Ectodermal cell (in vitro differentiated cells): ENCODE measurements around the gene CFAP58.

Experiments used
- H3K27ac ChIP-seq: 2 replicates; pipeline ENCODE4 v1.7.0; 2013; ENCODE audit warnings: mild to moderate bottlenecking, low read depth, low read length; ENCODE audit not compliant: insufficient read depth, poor library complexity, severe bottlenecking
- H3K27me3 ChIP-seq: 2 replicates; pipeline ENCODE4 v1.7.0; 2013; ENCODE audit warnings: mild to moderate bottlenecking, low read length; ENCODE audit not compliant: insufficient read depth, control insufficient read depth, poor library complexity, severe bottlenecking
- H3K36me3 ChIP-seq: one replicate; pipeline ENCODE4 v1.7.0; 2013; ENCODE audit warnings: low read length; ENCODE audit not compliant: control insufficient read depth, insufficient read depth
- H3K4me1 ChIP-seq: one replicate; pipeline ENCODE4 v1.7.0; 2013; ENCODE audit warnings: low read length; ENCODE audit not compliant: control insufficient read depth, insufficient read depth
- H3K4me3 ChIP-seq: 2 replicates; pipeline ENCODE4 v1.7.0; 2013; ENCODE audit warnings: low read depth, low read length, control low read depth; ENCODE audit not compliant: insufficient read depth
- H3K9me3 ChIP-seq: 2 replicates; pipeline ENCODE4 v1.7.0; 2013; ENCODE audit warnings: mild to moderate bottlenecking, low read length, moderate library complexity; ENCODE audit not compliant: control insufficient read depth
- WGBS, 2 experiments: methylation state at CpG; one replicate each; pipeline ENCODE4 v1.1.7; 2013; ENCODE audit warnings: missing lambda C conversion rate in 2 of 2; 5-methylcytosine and 5-hydroxymethylcytosine counted together

Gene CFAP58

DNA sequence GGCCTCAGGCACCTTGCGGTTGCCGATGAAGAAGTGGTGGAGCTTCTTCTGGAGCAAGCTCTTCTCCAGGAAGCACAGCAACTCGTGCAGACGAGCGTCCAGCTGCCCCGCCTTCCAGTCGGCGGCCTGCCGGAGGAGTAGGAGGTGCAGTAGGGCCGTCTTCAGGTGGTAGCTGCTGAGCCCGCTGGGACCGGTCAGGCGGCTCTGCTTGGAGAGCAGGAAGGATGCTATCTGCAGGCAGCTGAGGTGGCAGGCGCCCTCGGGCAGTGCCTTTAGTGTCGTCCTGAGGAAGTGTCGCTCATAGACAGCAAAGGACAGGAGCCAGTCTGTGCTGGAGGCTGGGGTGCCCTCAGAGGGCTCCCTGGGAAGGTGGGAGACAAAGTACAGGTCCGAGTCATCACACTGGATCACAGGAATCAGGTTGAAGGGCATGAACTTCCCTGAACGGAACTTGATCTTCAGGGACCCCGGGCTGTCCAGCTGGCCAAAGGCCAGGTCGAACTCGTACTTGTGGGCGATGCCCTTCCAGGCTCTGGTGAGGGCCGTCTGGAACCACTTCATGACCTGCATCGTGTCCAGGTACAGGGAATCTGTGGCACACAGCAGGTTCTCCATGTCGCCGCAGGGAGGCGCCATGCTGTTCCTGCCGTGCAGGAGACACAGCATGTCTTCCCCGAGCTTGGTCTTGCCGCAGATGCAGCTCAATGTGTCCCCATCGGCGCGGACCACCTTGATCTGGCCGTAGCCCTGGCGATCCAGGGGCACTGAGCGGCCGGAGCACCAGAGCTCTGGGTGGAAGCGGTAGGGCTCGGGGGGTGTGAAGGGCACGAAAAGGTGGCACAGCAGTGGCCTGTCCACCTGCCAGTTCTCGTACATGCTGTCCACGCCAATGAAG, 38.8 kb upstream of the CFAP58 start:
- Histone ChIP-seq H3K4me1 (peaks cover 11% of the 10 kb centered on the region), H3K27ac (no peak overlapping the region), H3K4me3 (no peak overlapping the region), H3K27me3 (no peaks in the 10 kb centered on the region), H3K9me3 (no peaks in the 10 kb centered on the region), H3K36me3 (no peaks in the 10 kb centered on the region)
- 95 to 96% methylated on average over 43 of the region's 43 CpGs for WGBS, 2 experiments

DNA sequence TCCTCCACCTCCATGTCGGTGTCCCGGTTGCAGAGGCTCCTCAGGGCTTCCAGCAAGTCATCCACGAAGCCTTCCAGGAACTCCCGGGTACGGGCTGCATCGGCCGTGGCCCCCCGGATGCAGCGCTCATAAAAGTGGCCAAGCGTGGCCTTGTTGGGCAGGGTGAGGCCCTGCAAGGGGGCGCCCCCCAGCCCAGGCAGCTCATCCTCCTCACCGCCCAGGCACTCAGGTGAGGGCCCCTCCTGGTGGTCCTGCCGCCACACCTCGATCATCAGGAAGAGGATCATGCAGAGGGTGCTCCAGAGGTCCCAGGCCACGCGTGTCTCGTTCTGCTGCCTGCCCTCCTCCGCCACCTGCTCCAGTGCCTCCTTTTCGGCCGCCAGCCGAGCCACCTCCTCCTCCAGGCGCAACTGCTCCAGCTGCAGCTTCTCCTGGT, 38.1 kb upstream of the CFAP58 start:
- no peaks in the 10 kb centered on the region for H3K9me3 ChIP-seq
- peaks cover 11% of the 10 kb centered on the region for H3K4me1 ChIP-seq
- 96 to 97% methylated on average over 22 of the region's 22 CpGs for WGBS, 2 experiments

DNA sequence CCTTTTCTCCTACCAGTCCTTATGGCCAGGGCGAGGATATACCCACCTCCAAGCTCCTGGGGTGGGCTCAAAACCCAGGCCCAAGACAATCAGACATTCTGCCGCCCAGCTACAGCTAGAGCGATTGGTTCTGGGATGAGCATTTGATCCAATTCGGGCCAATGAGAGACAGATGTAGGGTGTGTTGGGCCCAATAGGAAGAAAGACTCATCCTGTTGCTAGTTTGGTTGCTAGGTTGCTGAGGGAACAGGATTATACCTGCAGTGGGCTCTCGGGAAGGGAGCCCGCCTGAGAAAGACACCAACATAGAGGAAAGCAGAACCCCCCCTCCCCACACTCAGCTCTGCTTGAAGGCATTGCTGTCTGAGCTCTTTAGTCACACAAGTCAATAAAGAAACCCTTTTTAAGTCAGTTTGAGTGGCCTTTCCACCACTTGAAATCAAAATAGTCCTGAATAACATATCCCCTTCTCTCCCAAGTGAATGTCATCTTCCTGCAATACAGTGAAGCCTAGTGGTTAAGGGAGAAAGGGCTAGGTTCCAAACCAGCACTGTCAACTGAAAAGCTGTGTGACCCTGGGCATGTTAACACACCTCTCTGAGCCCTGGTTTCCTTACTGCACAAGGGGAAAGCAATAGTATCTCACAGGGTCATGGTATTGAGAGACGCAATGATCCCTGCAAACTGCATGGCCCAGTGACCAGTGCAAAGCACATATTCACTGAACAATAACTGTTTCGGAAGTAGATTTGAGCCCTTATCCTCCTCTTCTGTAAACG, 37.1 kb upstream of the CFAP58 start:
- Histone ChIP-seq H3K9me3 (no peaks in the 10 kb centered on the region), H3K4me3 (no peak overlapping the region), H3K4me1 (peaks cover 11% of the 10 kb centered on the region), H3K27ac (no peak overlapping the region), H3K36me3 (no peaks in the 10 kb centered on the region), H3K27me3 (peaks cover 4% of the 10 kb centered on the region)
- 86% methylated on average over 9 of the region's 9 CpGs for WGBS, 2 experiments

More for the DNA sequence above, 38.1 kb upstream of the CFAP58 start:
- H3K27ac ChIP-seq: no peak overlapping the region
- H3K4me3 ChIP-seq: no peak overlapping the region
- H3K36me3 ChIP-seq: no peaks in the 10 kb centered on the region
- no peaks in the 10 kb centered on the region for H3K27me3 ChIP-seq

DNA sequence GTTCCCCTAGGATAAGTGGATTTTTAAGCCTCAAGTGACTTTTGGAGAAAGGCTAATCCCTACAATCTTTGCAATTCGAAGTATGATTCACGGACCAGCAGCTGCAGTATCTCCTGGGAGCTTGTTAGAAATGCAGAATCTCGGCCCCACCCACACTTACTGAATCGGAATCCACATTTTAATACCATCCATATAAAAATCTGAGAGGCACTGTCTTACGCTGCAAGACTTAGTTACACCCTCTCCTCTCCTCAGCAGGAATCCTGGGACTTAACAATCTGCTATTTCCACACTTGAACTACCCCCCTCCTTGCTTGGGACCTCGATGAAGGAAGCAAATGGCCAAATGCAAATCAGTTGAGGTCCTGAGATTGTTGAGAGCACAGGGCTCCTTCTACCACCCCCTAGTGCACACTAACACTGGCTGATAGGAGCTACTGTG, 36.3 kb upstream of the CFAP58 start:
- Histone ChIP-seq H3K4me3 (no peak overlapping the region), H3K9me3 (no peaks in the 10 kb centered on the region), H3K27ac (no peak overlapping the region), H3K4me1 (peaks cover 11% of the 10 kb centered on the region), H3K27me3 (peaks cover 7% of the 10 kb centered on the region), H3K36me3 (no peaks in the 10 kb centered on the region)
- 65 to 67% methylated on average over 6 of the region's 6 CpGs for WGBS, 2 experiments

DNA sequence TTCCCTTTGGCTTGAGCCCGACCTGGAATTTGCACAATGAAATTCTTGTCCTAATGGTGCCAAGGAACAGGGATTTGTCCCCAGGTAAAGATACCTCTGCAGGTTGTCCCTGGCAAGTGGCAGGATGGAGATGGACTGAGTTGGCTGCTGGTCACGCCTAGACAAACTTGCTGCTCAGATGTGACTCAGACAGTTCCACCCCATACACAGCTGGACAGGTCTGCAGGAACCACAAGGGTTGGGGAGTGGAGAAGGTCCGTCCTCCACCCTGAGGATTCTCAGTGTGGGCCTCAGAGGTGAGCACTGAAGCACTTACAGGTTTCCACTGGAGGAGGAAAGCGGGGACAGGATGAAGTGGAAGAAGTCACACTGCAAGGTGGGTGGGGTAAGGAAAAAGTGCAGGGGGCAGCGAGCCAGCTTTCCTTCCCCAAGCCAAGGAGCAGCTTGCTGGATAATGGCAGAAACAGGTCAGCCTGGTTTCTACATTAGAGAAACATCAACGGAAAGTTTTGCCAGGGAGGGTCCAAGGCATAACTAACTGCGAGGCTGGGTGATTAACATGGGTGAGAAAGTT, 35.8 kb upstream of the CFAP58 start:
- Histone ChIP-seq H3K4me3 (no peak overlapping the region), H3K27ac (no peak overlapping the region), H3K9me3 (no peaks in the 10 kb centered on the region), H3K36me3 (no peaks in the 10 kb centered on the region), H3K27me3 (peaks cover 8% of the 10 kb centered on the region), H3K4me1 (peaks cover 12% of the 10 kb centered on the region)
- 92% methylated on average over 7 of the region's 7 CpGs for WGBS, 2 experiments

DNA sequence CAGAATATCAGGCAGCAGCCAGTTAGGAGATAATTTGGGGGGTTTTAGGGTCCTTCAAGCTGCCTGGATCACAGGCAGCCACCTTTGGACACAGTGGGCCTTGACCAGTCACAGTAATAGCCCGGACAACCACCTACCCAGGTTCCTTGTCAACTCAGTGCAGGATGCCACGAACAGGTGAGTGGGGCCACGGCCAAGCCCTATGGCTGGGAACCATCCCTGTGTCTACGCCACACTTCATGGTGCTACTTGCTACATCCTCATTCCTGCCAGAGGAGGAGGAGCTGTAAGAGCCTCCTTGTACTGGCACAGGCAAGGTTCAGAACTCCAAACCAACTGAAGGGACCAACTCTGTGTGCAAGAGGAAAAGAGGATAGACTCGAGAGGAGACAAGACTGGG, 35.3 kb upstream of the CFAP58 start:
- no peak overlapping the region for H3K4me3 ChIP-seq
- H3K9me3 ChIP-seq: no peaks in the 10 kb centered on the region
- peaks cover 13% of the 10 kb centered on the region for H3K4me1 ChIP-seq
- 91 to 92% methylated on average over 5 of the region's 5 CpGs for WGBS, 2 experiments
- H3K36me3 ChIP-seq: no peaks in the 10 kb centered on the region
- peaks cover 11% of the 10 kb centered on the region for H3K27me3 ChIP-seq
- H3K27ac ChIP-seq: no peak overlapping the region

DNA sequence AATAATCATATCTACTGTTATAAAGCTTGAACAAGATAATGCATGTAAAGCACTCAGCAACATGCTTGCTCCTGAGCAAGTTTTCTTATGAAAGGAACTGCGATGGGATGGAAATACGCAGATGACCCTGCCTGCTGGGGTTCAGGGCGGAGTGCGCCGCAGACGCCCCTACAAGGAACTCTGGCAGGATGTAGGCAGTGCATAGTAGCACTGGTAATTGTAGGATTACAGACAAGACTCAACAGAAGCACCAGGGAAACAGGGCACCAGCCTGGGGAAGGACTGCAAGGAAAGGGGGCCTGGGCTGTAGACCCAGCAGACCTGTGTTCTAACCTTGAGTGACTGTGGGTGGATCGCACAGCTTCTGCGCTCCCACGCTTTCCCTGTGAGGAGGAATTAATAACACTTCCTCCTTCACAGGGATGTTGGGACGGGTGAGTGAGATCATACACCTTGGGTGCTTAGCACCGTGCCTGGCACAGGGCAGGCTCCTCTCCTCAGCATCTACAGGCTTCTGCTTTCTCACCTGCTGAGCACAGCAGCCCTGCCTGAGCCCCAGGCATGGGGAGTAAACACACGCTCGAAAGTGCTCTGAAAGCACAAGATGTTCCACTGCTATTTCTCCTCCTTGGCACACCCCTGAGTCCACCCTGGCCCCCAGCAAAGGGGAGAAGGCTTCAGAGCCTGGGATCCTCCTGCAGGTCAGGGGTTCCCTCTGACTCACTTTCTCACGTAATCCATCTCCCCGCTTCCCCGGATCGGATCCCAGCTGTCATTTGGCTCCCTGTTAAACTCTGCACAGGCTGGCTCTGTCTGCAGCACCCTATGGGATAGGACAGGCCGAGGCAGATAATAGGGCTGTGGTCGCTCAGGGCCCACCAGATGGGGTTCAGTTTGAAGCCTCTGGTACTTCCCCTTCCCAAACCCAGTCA, 34.6 kb upstream of the CFAP58 start:
- WGBS, 2 experiments: 90 to 92% methylated on average over 19 of the region's 19 CpGs
- H3K27ac ChIP-seq: no peak overlapping the region
- no peaks in the 10 kb centered on the region for H3K36me3 ChIP-seq

DNA sequence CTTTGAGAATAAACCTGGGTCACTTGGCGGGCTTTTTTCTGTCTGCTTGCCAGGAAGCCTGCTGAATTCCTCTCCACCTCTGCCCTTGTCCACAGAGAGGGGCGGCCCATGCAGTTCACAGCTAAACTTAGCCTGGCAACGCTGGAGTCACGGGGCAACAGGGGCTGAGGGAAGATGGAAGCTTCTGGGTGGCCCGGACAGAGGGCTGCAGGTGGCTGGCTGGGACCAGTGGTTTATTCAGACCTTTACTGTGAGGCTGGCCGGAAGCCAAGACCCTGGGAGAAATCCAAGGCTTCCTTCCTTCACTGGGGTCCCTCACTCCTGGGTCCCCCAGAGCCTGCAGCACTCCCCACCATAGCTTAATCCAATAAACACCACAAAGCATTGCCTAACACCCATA, 32.4 kb upstream of the CFAP58 start:
- Histone ChIP-seq H3K4me3 (no peak overlapping the region), H3K27me3 (peaks cover 38% of the 10 kb centered on the region), H3K27ac (no peak overlapping the region), H3K4me1 (peaks cover 15% of the 10 kb centered on the region), H3K36me3 (no peaks in the 10 kb centered on the region), H3K9me3 (no peaks in the 10 kb centered on the region)
- WGBS, 2 experiments: 93 to 94% methylated on average over 6 of the region's 6 CpGs

More for the DNA sequence above, 34.6 kb upstream of the CFAP58 start:
- Histone ChIP-seq H3K4me3 (no peak overlapping the region), H3K9me3 (no peaks in the 10 kb centered on the region), H3K27me3 (peaks cover 16% of the 10 kb centered on the region), H3K4me1 (peaks cover 13% of the 10 kb centered on the region)

DNA sequence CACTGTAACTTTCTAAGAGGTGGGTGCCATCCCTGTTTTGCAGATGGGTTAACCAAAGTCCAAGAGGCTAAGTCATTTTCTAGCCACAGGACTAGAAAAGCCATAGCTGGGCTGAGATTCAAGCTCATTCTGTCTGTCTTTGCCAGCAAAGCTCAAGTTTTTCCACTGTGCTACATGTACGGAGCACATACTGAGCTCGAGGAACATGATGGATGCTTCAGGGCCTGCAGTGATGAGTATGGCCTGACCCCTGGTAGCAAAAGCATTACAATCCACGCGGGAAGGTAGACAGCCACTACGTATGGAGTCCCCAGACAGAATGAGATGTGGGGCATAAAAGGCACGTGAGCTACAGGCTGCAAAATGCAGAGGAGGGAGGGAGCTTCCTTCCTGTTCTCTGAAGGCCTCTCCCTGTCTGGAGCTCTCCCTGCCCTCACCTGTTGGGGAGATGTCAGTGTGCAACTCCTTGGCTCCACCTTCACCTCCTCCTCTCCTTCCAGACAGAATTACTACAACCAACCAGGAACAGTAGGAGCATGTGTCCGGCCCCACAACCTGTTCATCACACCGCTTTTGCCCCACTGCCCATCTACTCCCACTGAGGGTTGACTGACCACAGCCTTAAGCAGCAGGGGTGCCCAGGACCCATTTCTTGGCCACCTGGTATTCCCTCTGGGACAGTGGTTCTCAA, 31.8 kb upstream of the CFAP58 start:
- Histone ChIP-seq H3K4me1 (peaks cover 19% of the 10 kb centered on the region), H3K36me3 (no peaks in the 10 kb centered on the region), H3K27me3 (peaks cover 44% of the 10 kb centered on the region), H3K9me3 (no peaks in the 10 kb centered on the region), H3K4me3 (no peak overlapping the region), H3K27ac (no peak overlapping the region)
- 91 to 92% methylated on average over 8 of the region's 8 CpGs for WGBS, 2 experiments
